Measurements from ENCODE around the gene VPS33B. TPM values are rescaled to one million over a fixed set of nuclear protein-coding genes. Genes with fewer than 3 reads are reported as not detected.

VPS33B gene
- total RNA-seq, 4 donors from 2014 or later = 3.3 to 9.0 (median 8.1) TPM

- TF ChIP-seq CTCF (IDR thresholded peaks at IDR 0.05) = no peak
- TF ChIP-seq POLR2A (IDR thresholded peaks at IDR 0.05) = no peak
- 77 to 95% methylated on average over 4 of the region's 20 CpGs for WGBS, 2 donors
- Histone ChIP-seq H3K27me3 (no peaks in the 10 kb centered on the region), H3K36me3 (peaks cover 0 to 55% (median 3%) of the 10 kb centered on the region in 3 donors), H3K4me3 (no peak overlapping the region), H3K4me1 (peaks cover 16 to 28% (median 18%) of the 10 kb centered on the region in 3 donors), H3K9me3 (no peaks in the 10 kb centered on the region), H3K27ac (peak overlapping the region in 3 of 4 donors; percentile 33 to 55 (median 37))
- intact Hi-C loops (cut with DNase I) = loop anchor here (10.0 kb wide), 1 partner anchor 64 kb away; the partner anchor contains the start of gene VPS33B
- no peak for DNase-seq
Observed at GRCh38 chr15:90960298-90961091, 61.9 kb downstream of the VPS33B start.

GRCh38 chr15:90959894-90960293 is 62.5 kb downstream of the VPS33B start:
- DNase-seq = no peak
- WGBS, 2 donors = 94% methylated on average over 5 of the region's 5 CpGs; no CpG with 5 or more reads in 1 of the 2 donors

GRCh38 chr15:90959028-90959595 is 63.3 kb downstream of the VPS33B start:
- no peak for DNase-seq
- peaks cover 0 to 48% (median 3%) of the 10 kb centered on the region in 3 donors for H3K36me3 ChIP-seq
- no peak overlapping the region for H3K4me3 ChIP-seq
- peak overlapping the region in 3 of 4 donors; percentile 26 to 43 (median 37) for H3K27ac ChIP-seq
- 68 to 79% methylated on average over 6 to 8 of the region's 8 CpGs for WGBS, 2 donors
- peaks cover 19 to 38% (median 22%) of the 10 kb centered on the region in 3 donors for H3K4me1 ChIP-seq
- no peaks in the 10 kb centered on the region for H3K9me3 ChIP-seq
- TF ChIP-seq CTCF (IDR thresholded peaks at IDR 0.05) = no peak
- TF ChIP-seq POLR2A (IDR thresholded peaks at IDR 0.05) = no peak
- intact Hi-C loops (cut with DNase I) = no loop called here
- no peaks in the 10 kb centered on the region for H3K27me3 ChIP-seq

More at GRCh38 chr15:90959894-90960293, 62.5 kb downstream of the VPS33B start:
- no peaks in the 10 kb centered on the region for H3K9me3 ChIP-seq
- no peaks in the 10 kb centered on the region for H3K27me3 ChIP-seq
- H3K36me3 ChIP-seq = peaks cover 0 to 51% (median 3%) of the 10 kb centered on the region in 3 donors
- intact Hi-C loops (cut with DNase I) = loop anchor here (10.0 kb wide), 1 partner anchor 65 kb away; the partner anchor contains the start of gene VPS33B
- TF ChIP-seq POLR2A (IDR thresholded peaks at IDR 0.05) (no peak), CTCF (IDR thresholded peaks at IDR 0.05) (no peak)
- peak overlapping the region in 3 of 4 donors; percentile 26 to 43 (median 37) for H3K27ac ChIP-seq
- H3K4me1 ChIP-seq = peaks cover 19 to 33% (median 22%) of the 10 kb centered on the region in 3 donors
- no peak overlapping the region for H3K4me3 ChIP-seq

GRCh38 chr15:90957791-90958190 is 64.6 kb downstream of the VPS33B start:
- intact Hi-C loops (cut with DNase I) = no loop called here

More at GRCh38 chr15:90957791-90958190, 64.6 kb downstream of the VPS33B start:
- H3K27ac ChIP-seq = peak overlapping the region in 1 of 4 donors; percentile 78
- TF ChIP-seq POLR2A (IDR thresholded peaks at IDR 0.05) (no peak), CTCF (IDR thresholded peaks at IDR 0.05) (no peak)
- WGBS, 2 donors = 63 to 89% methylated on average over 3 to 4 of the region's 6 CpGs
- no peaks in the 10 kb centered on the region for H3K9me3 ChIP-seq
- H3K36me3 ChIP-seq = peaks cover 7 to 47% (median 10%) of the 10 kb centered on the region in 3 donors
- H3K27me3 ChIP-seq = no peaks in the 10 kb centered on the region
- H3K4me3 ChIP-seq = peak overlapping the region in 3 of 4 donors; percentile 60 to 77 (median 71)
- H3K4me1 ChIP-seq = peaks cover 19 to 38% (median 22%) of the 10 kb centered on the region in 3 donors
- DNase-seq = no peak
